ENCODE measurements around the gene ACSS1. TPM values are rescaled to one million over a fixed set of nuclear protein-coding genes. Genes with fewer than 3 reads are reported as not detected.

Gene ACSS1
- total RNA-seq, 1 experiment from 2014 or later: 1.5 TPM

DNA sequence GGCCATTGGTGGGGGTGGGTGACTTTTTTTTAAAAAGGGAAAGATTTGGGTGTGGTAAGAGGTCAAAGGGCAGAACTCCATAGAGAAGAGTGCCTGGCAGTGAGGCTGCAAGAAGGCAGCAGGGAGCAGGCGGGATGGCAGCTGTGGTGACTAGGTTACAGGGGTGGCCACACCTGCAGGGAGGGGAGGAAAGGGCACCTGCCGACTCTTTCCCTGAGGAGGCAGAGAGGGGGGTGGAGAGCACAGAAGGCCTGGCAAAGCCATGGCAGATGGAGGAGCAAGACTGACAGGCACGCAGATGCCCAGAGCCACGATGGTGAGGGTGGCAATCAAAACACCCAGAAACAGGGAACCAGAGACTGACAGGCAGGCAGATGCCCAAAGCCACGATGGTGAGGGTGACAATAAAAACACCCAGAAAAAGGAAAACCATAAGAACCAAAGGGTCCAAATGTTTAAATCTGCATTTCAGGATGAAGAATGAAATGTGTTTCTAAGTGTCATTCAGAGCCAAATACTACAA is 89.6 kb downstream of the ACSS1 start (continued):
- TF ChIP-seq TEAD4 (CRISPR knock-in tag; IDR thresholded peaks at IDR 0.05): no peak
- no peak for TF ChIP-seq NFE2L1 (CRISPR knock-in tag; IDR thresholded peaks at IDR 0.05)
- TF ChIP-seq, protein P1, sequence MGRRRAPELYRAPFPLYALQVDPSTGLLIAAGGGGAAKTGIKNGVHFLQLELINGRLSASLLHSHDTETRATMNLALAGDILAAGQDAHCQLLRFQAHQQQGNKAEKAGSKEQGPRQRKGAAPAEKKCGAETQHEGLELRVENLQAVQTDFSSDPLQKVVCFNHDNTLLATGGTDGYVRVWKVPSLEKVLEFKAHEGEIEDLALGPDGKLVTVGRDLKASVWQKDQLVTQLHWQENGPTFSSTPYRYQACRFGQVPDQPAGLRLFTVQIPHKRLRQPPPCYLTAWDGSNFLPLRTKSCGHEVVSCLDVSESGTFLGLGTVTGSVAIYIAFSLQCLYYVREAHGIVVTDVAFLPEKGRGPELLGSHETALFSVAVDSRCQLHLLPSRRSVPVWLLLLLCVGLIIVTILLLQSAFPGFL (CRISPR knock-in tag; IDR thresholded peaks at IDR 0.05; ENCODE audit: borderline replicate concordance): no peak

DNA sequence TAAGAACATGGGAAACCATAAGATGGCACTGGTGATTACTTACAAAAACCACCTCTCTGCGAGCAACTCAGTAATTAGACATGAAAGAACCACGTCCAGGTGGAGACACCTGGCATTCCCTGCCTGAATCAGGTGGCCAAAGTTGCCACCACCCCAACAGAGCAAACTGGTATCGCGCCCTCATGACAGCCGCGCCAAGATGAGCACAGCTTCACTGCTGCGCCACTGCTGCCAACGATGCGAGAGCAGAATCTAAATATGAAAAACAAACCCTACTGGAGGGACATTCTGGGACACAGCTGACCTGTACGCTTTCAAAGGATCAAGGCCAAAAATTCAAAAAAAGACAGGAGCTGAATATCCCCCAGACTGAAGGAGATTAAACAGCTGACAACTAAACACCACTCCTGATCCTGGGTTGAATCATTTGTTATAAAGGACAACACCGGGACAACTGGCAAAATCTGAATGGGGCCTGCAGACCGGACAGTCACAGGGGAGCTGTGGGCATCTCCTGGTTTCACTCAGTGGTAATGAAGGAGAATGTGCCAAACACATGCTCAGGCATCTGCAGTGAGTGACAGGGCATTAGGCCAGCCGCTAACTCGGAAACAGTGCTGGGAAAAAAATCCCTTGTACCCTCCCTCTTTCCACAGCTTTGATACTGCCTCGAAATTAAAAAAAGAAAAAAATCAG is 91.5 kb downstream of the ACSS1 start:
- DNase-seq (ENCODE audit: low spot score): no peak
- ChIA-PET POLR2A (interaction anchor here (1.1 kb wide), 1 partner anchor 12 kb away, joined by 3 read pairs; no protein-coding TSS in a partner anchor), CTCF (interaction anchor here (1.3 kb wide), 1 partner anchor 99 kb away, joined by 3 read pairs; no protein-coding TSS in a partner anchor)
- H3K9me3 Mint-ChIP-seq: no peaks in the 10 kb centered on the region
- no peaks in the 10 kb centered on the region for H3K27me3 Mint-ChIP-seq (ENCODE audit: low read depth)
- H3K4me1 Mint-ChIP-seq: no peaks in the 10 kb centered on the region
- H3K36me3 Mint-ChIP-seq: peaks cover 55% of the 10 kb centered on the region
- TF ChIP-seq NR2C2 (CRISPR knock-in tag; IDR thresholded peaks at IDR 0.05): no peak
- TF ChIP-seq, protein P2, sequence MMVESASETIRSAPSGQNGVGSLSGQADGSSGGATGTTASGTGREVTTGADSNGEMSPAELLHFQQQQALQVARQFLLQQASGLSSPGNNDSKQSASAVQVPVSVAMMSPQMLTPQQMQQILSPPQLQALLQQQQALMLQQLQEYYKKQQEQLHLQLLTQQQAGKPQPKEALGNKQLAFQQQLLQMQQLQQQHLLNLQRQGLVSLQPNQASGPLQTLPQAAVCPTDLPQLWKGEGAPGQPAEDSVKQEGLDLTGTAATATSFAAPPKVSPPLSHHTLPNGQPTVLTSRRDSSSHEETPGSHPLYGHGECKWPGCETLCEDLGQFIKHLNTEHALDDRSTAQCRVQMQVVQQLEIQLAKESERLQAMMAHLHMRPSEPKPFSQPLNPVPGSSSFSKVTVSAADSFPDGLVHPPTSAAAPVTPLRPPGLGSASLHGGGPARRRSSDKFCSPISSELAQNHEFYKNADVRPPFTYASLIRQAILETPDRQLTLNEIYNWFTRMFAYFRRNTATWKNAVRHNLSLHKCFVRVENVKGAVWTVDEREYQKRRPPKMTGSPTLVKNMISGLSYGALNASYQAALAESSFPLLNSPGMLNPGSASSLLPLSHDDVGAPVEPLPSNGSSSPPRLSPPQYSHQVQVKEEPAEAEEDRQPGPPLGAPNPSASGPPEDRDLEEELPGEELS (CRISPR knock-in tag; IDR thresholded peaks at IDR 0.05): no peak
- no peak for TF ChIP-seq EMX1 (CRISPR knock-in tag; IDR thresholded peaks at IDR 0.05)
- no peak overlapping the region for H3K27ac Mint-ChIP-seq
- ATAC-seq: no peak
- H3K4me3 Mint-ChIP-seq: no peak overlapping the region

DNA sequence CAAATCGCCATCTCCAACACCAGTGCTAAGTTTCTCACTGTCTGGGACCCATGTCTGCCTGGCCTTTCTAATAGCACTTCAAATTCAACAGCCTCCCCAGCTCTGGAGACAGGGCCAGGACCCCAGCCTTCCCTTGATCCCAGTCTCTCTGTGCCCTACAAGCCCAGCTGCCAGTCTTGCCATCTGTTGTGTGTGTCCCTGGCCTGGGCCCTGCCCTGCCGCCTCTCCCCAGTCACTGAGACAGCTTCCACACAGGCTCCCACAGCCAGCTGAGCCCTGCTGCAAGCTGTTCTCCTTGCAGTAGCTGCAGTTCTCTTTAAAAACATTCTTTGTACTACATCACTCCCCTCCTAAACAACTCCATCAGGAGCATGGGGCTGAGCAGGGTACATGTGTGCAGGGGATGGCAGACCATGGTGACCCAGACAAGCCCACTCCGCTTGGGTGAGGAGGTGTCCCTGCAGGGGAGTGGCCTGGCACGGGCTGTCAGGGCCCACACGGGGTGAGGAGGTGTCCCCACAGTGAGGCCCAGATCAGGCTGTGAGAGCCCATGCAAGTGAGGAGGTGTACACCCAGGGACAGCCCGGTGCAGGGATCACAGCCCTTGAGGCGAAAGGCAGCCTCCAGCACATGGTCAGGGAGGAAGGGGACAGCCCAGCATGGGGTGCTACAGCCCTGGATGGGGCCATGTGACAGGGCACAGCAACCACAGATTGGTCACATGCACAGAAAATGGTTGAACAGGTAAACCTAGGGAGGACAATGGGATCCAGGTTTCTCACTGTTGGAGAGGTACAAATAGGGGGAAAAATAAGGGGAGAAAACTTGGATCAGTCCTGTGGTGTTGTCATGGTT is 92.6 kb downstream of the ACSS1 start:
- no peaks in the 10 kb centered on the region for H3K9me3 Mint-ChIP-seq
- ChIA-PET POLR2A (no interaction called here), CTCF (no interaction called here)
- H3K36me3 Mint-ChIP-seq: peaks cover 48% of the 10 kb centered on the region
- ATAC-seq (no peak), DNase-seq (ENCODE audit: low spot score) (no peak)
- H3K4me1 Mint-ChIP-seq: no peaks in the 10 kb centered on the region
- TF ChIP-seq, protein P3, sequence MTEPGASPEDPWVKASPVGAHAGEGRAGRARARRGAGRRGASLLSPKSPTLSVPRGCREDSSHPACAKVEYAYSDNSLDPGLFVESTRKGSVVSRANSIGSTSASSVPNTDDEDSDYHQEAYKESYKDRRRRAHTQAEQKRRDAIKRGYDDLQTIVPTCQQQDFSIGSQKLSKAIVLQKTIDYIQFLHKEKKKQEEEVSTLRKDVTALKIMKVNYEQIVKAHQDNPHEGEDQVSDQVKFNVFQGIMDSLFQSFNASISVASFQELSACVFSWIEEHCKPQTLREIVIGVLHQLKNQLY (CRISPR knock-in tag; IDR thresholded peaks at IDR 0.05): no peak
- TF ChIP-seq SMAD4 (CRISPR knock-in tag; IDR thresholded peaks at IDR 0.05) (no peak), ZBTB21 (CRISPR knock-in tag; IDR thresholded peaks at IDR 0.05; ENCODE audit: borderline replicate concordance) (no peak), JUN (CRISPR knock-in tag; IDR thresholded peaks at IDR 0.05) (no peak), ZNF138 (CRISPR knock-in tag; conservative IDR thresholded peaks at IDR 0.05) (no peak), RORB (CRISPR knock-in tag; IDR thresholded peaks at IDR 0.05) (no peak), ZNF219 (CRISPR knock-in tag; IDR thresholded peaks at IDR 0.05; ENCODE audit: borderline replicate concordance) (no peak)
- TF ChIP-seq, protein P4, sequence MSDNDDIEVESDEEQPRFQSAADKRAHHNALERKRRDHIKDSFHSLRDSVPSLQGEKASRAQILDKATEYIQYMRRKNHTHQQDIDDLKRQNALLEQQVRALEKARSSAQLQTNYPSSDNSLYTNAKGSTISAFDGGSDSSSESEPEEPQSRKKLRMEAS (CRISPR knock-in tag; IDR thresholded peaks at IDR 0.05): no peak
- TF ChIP-seq, protein P5, sequence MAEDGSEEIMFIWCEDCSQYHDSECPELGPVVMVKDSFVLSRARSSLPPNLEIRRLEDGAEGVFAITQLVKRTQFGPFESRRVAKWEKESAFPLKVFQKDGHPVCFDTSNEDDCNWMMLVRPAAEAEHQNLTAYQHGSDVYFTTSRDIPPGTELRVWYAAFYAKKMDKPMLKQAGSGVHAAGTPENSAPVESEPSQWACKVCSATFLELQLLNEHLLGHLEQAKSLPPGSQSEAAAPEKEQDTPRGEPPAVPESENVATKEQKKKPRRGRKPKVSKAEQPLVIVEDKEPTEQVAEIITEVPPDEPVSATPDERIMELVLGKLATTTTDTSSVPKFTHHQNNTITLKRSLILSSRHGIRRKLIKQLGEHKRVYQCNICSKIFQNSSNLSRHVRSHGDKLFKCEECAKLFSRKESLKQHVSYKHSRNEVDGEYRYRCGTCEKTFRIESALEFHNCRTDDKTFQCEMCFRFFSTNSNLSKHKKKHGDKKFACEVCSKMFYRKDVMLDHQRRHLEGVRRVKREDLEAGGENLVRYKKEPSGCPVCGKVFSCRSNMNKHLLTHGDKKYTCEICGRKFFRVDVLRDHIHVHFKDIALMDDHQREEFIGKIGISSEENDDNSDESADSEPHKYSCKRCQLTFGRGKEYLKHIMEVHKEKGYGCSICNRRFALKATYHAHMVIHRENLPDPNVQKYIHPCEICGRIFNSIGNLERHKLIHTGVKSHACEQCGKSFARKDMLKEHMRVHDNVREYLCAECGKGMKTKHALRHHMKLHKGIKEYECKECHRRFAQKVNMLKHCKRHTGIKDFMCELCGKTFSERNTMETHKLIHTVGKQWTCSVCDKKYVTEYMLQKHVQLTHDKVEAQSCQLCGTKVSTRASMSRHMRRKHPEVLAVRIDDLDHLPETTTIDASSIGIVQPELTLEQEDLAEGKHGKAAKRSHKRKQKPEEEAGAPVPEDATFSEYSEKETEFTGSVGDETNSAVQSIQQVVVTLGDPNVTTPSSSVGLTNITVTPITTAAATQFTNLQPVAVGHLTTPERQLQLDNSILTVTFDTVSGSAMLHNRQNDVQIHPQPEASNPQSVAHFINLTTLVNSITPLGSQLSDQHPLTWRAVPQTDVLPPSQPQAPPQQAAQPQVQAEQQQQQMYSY (CRISPR knock-in tag; IDR thresholded peaks at IDR 0.05): no peak
- TF ChIP-seq, protein P6, sequence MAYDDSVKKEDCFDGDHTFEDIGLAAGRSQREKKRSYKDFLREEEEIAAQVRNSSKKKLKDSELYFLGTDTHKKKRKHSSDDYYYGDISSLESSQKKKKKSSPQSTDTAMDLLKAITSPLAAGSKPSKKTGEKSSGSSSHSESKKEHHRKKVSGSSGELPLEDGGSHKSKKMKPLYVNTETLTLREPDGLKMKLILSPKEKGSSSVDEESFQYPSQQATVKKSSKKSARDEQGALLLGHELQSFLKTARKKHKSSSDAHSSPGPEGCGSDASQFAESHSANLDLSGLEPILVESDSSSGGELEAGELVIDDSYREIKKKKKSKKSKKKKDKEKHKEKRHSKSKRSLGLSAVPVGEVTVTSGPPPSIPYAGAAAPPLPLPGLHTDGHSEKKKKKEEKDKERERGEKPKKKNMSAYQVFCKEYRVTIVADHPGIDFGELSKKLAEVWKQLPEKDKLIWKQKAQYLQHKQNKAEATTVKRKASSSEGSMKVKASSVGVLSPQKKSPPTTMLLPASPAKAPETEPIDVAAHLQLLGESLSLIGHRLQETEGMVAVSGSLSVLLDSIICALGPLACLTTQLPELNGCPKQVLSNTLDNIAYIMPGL (CRISPR knock-in tag; IDR thresholded peaks at IDR 0.05): no peak
- TF ChIP-seq, protein P7, sequence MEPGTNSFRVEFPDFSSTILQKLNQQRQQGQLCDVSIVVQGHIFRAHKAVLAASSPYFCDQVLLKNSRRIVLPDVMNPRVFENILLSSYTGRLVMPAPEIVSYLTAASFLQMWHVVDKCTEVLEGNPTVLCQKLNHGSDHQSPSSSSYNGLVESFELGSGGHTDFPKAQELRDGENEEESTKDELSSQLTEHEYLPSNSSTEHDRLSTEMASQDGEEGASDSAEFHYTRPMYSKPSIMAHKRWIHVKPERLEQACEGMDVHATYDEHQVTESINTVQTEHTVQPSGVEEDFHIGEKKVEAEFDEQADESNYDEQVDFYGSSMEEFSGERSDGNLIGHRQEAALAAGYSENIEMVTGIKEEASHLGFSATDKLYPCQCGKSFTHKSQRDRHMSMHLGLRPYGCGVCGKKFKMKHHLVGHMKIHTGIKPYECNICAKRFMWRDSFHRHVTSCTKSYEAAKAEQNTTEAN (CRISPR knock-in tag; IDR thresholded peaks at IDR 0.05): no peak
- TF ChIP-seq, protein P2 (CRISPR knock-in tag; IDR thresholded peaks at IDR 0.05): no peak
- no peaks in the 10 kb centered on the region for H3K27me3 Mint-ChIP-seq (ENCODE audit: low read depth)
- no peak overlapping the region; the same call in 1 of the 2 replicates for H3K27ac Mint-ChIP-seq
- no peak overlapping the region for H3K4me3 Mint-ChIP-seq

Data from WTC11 (cell line).